HepG2 (cell line): ENCODE results near the gene MYH16. TPM values are rescaled to one million over a fixed set of nuclear protein-coding genes. Genes with fewer than 3 reads are reported as not detected.

Experiments
- AKNA ChIP-seq: sonication (generic); formaldehyde crosslinking; IDR thresholded peaks from 2 replicates; pipeline ENCODE4 v1.4.0; 2020; ENCODE audit warnings: missing genetic modification reagents, borderline replicate concordance
- ELF1 ChIP-seq: sonication (generic); formaldehyde crosslinking; IDR thresholded peaks from 2 replicates; pipeline ENCODE4 v1.4.0; 2020; ENCODE audit warnings: missing genetic modification reagents
- MXI1 ChIP-seq: IDR thresholded peaks from 3 replicates; pipeline ENCODE4 v1.6.1; 2012; ENCODE audit warnings: low read depth, low read length, inconsistent platforms, borderline replicate concordance
- SAP130 ChIP-seq: IDR thresholded peaks from 2 replicates; pipeline ENCODE4 v1.6.1; 2016; ENCODE audit warnings: low read depth
- SMARCC2 ChIP-seq: fragments of 450-650 bp; IDR thresholded peaks from 2 replicates; pipeline ENCODE4 v1.6.1; 2017; ENCODE audit warnings: antibody characterized with exemption, mild to moderate bottlenecking
- SRSF1 ChIP-seq: fragments of 200-400 bp; formaldehyde crosslinking; optimal IDR thresholded peaks from 2 replicates; pipeline ENCODE3; 2017; ENCODE audit warnings: mild to moderate bottlenecking, low read depth, low read length, moderate library complexity
- ZFP1 ChIP-seq: IDR thresholded peaks from 2 replicates; pipeline ENCODE4 v1.6.1; 2016
- ZNF503 ChIP-seq: sonication (generic); formaldehyde crosslinking; IDR thresholded peaks from 2 replicates; pipeline ENCODE4 v1.4.0; 2020; ENCODE audit warnings: missing genetic modification reagents
- ZNF556 ChIP-seq: sonication (generic); formaldehyde crosslinking; IDR thresholded peaks from 2 replicates; pipeline ENCODE4 v1.4.0; 2020; ENCODE audit warnings: mild to moderate bottlenecking, missing genetic modification reagents, borderline replicate concordance
- ZNF574 ChIP-seq: sonication (generic); formaldehyde crosslinking; IDR thresholded peaks from 2 replicates; pipeline ENCODE4 v1.4.0; 2020; ENCODE audit warnings: missing genetic modification reagents
- ZNF766 ChIP-seq: sonication (generic); formaldehyde crosslinking; IDR thresholded peaks from 2 replicates; pipeline ENCODE4 v1.5.0; 2020; ENCODE audit warnings: missing genetic modification reagents, borderline replicate concordance
- ZUFSP ChIP-seq: sonication (generic); formaldehyde crosslinking; IDR thresholded peaks from 2 replicates; pipeline ENCODE4 v1.9.0; 2021; ENCODE audit warnings: missing genetic modification reagents, mild to moderate bottlenecking, borderline replicate concordance
- polyA plus RNA-seq, 8 experiments: library from polyadenylated mRNA; depleted of rRNA in 3 of 8; stranded (reverse) in 7 of 8; unstranded in 1 of 8; fragments of >200 nt; fragmentation: Illumina TruSeq in 4 of 8; extraction: Trizol in 4 of 8; gene quantifications; 2 replicates each; pipeline versions ENCODE4 v1.2.1 to v1.2.3, GENCODE V29; 2011 to 2016; ENCODE audit warnings: low read depth in 4 of 8, missing spikeins in 1 of 8, mixed read lengths in 1 of 8; ENCODE audit not compliant: insufficient read depth in 1 of 8
- total RNA-seq, 5 experiments: library from RNA; depleted of rRNA; stranded (reverse); fragments of >200 nt; fragmentation: Illumina TruSeq; extraction: Trizol; gene quantifications; 2 replicates each; pipeline ENCODE4 v1.2.3, GENCODE V29; 2016; ENCODE audit warnings: low read depth in 1 of 5

MYH16 gene
- total and polyA plus RNA-seq, 2 of the 13 experiments (the other 11 are each of a cell fraction or from before 2014, with no cell fraction given) = 0.05 to 0.15 TPM

- TF ChIP-seq AKNA (CRISPR knock-in tag) (no peak; the same call in 1 of the 2 replicates), SAP130 (CRISPR knock-in tag) (peak; percentile 96), ZNF556 (CRISPR knock-in tag) (peak; percentile 89), SRSF1 (peak; percentile 31), ELF1 (CRISPR knock-in tag) (peak; percentile 99), ZFP1 (no peak), ZNF766 (CRISPR knock-in tag) (peak; percentile 62; the same call in 1 of the 2 replicates), ZNF574 (CRISPR knock-in tag) (peak; percentile 92), MXI1 (peak; percentile 74; the same call in 1 of the 3 replicates), ZUFSP (CRISPR knock-in tag) (no peak), ZNF503 (CRISPR knock-in tag) (peak; percentile 55), SMARCC2 (no peak)
Observed at GRCh38 chr7:99325592-99326407, 53.2 kb downstream of the MYH16 start, which contains the start of gene ARPC1A (continued).
